ENCODE measurements around the gene CMKLR1. TPM values are rescaled to one million over a fixed set of nuclear protein-coding genes. Genes with fewer than 3 reads are reported as not detected.

CMKLR1 gene
- total RNA-seq, 1 donor from 2014 or later, result not detected

DNA sequence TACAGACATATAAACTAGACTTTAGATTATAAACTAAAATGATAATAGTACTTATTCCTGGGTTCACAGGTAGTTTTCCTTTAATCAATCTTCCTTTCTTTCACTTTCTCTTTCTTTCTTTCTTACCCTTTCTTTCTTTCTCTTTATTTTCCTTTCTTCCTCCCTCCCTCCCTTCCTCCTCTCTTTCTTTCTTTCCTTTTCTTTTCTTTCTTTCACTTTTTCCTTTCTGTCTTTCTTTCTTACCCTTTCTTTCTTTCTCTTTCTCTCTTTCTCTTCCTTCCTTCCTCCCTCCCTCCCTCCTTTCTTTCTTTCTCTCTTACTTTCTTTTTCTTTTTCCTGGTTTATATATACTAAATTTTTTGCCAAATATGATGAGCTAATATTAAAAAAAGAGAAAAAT, 61.5 kb downstream of the CMKLR1 start:
- Mint-ChIP-seq H3K4me3 (ENCODE audit: low read depth) (no peak overlapping the region), H3K36me3 (ENCODE audit: insufficient read depth) (no peaks in the 10 kb centered on the region), H3K27me3 (peaks cover 10% of the 10 kb centered on the region), H3K27ac (no peak overlapping the region), H3K9me3 (ENCODE audit: low read depth) (no peaks in the 10 kb centered on the region), H3K4me1 (ENCODE audit: low read depth) (no peaks in the 10 kb centered on the region)
- TF ChIP-seq, protein P1, sequence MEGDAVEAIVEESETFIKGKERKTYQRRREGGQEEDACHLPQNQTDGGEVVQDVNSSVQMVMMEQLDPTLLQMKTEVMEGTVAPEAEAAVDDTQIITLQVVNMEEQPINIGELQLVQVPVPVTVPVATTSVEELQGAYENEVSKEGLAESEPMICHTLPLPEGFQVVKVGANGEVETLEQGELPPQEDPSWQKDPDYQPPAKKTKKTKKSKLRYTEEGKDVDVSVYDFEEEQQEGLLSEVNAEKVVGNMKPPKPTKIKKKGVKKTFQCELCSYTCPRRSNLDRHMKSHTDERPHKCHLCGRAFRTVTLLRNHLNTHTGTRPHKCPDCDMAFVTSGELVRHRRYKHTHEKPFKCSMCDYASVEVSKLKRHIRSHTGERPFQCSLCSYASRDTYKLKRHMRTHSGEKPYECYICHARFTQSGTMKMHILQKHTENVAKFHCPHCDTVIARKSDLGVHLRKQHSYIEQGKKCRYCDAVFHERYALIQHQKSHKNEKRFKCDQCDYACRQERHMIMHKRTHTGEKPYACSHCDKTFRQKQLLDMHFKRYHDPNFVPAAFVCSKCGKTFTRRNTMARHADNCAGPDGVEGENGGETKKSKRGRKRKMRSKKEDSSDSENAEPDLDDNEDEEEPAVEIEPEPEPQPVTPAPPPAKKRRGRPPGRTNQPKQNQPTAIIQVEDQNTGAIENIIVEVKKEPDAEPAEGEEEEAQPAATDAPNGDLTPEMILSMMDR (IDR thresholded peaks at IDR 0.05; ENCODE audit: unreplicated experiment), result no peak
- no peak for DNase-seq (ENCODE audit: low spot score, unreplicated experiment)

DNA sequence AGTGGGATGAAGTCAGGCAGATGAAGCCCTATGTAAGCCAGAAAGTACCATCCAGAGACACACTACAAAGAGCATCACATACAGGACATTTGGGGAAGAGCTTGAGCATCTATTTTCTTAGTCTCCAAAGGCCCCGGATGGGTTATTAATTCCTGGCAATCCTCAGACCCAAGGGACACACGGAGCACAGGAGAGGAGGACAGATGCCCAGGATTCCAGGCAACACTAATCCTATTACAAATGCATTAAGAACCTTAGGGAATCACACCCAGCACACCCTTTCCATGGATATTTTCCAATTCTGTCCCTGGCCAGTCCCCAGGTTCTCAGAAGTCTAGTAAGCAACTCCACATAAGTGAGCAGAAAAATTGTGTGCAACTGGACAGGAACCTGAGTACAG, 65.9 kb downstream of the CMKLR1 start:
- H3K9me3 Mint-ChIP-seq (ENCODE audit: low read depth), result no peaks in the 10 kb centered on the region
- H3K36me3 Mint-ChIP-seq (ENCODE audit: insufficient read depth), result no peaks in the 10 kb centered on the region
- no peak for DNase-seq (ENCODE audit: low spot score, unreplicated experiment)

GRCh38 chr12:108271951-108272872, 66.9 kb downstream of the CMKLR1 start:
- no peak for DNase-seq (ENCODE audit: low spot score, unreplicated experiment)
- TF ChIP-seq, protein P1 (IDR thresholded peaks at IDR 0.05; ENCODE audit: unreplicated experiment), result no peak

More for the DNA sequence above, 65.9 kb downstream of the CMKLR1 start:
- H3K4me1 Mint-ChIP-seq (ENCODE audit: low read depth), result no peaks in the 10 kb centered on the region
- TF ChIP-seq, protein P1 (IDR thresholded peaks at IDR 0.05; ENCODE audit: unreplicated experiment), result no peak
- peaks cover 2% of the 10 kb centered on the region for H3K27me3 Mint-ChIP-seq
- H3K27ac Mint-ChIP-seq, result no peak overlapping the region
- no peak overlapping the region for H3K4me3 Mint-ChIP-seq (ENCODE audit: low read depth)

DNA sequence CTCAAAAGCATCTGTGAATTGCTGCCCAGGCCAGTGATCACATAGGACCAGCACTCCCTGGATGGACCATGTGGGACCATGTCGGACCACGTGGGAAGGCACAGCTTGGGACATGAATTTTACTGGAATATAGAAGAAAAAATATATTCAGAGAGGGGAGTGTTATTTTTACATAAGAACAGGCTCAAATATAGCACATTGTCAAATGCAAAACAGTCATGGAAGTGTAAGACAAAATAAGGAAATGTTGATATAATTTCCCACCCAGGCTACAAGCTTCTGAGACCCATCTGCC, 68.3 kb downstream of the CMKLR1 start:
- H3K9me3 Mint-ChIP-seq (ENCODE audit: low read depth), result no peaks in the 10 kb centered on the region
- no peaks in the 10 kb centered on the region for H3K36me3 Mint-ChIP-seq (ENCODE audit: insufficient read depth)
- H3K27ac Mint-ChIP-seq, result no peak overlapping the region
- H3K4me1 Mint-ChIP-seq (ENCODE audit: low read depth), result no peaks in the 10 kb centered on the region
- DNase-seq (ENCODE audit: low spot score, unreplicated experiment), result no peak
- TF ChIP-seq, protein P1 (IDR thresholded peaks at IDR 0.05; ENCODE audit: unreplicated experiment), result no peak
- peaks cover 9% of the 10 kb centered on the region for H3K27me3 Mint-ChIP-seq
- no peak overlapping the region for H3K4me3 Mint-ChIP-seq (ENCODE audit: low read depth)

More at GRCh38 chr12:108271951-108272872, 66.9 kb downstream of the CMKLR1 start:
- Mint-ChIP-seq H3K4me3 (ENCODE audit: low read depth) (no peak overlapping the region), H3K27me3 (peaks cover 5% of the 10 kb centered on the region), H3K9me3 (ENCODE audit: low read depth) (no peaks in the 10 kb centered on the region), H3K4me1 (ENCODE audit: low read depth) (no peaks in the 10 kb centered on the region), H3K36me3 (ENCODE audit: insufficient read depth) (no peaks in the 10 kb centered on the region), H3K27ac (no peak overlapping the region)

DNA sequence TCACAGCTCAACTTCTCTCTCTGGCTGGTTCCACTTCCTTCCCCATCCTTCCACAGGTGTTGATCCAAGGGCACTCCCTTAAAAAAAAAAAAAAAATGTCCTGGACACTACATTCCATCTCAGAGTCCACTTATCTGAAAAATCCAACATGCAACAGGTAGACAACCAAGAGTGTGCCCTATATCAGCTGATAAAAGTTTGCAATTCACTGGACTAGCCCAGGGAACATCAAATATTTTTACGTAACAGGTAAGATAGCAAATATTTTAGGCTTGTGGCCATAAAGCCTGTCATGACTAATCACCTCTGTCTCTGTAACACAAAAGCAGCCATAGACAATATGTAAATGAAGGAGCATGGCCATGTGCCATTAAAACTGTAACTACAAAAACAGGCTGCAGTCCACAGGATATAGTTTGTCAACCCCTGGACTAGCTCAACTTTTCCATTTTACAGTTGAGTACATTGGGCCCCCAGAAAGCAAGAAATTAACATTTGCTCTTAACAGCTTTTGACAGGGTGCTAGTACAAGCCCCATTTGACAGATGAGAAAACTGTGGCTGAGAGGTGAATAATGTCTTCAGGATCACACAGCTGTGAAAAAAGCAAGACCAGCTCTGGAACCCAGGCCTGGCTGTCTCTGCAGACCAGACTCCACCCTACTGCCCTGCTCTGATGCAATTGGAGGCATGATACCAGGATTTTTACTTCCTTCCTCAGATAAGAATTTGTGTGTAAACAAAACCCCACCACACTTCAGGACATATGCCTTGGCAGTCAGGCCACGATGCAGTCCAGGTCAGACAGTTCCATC, 68.9 kb downstream of the CMKLR1 start:
- peaks cover 9% of the 10 kb centered on the region for H3K27me3 Mint-ChIP-seq
- no peak overlapping the region for H3K4me3 Mint-ChIP-seq (ENCODE audit: low read depth)
- no peaks in the 10 kb centered on the region for H3K36me3 Mint-ChIP-seq (ENCODE audit: insufficient read depth)
- TF ChIP-seq, protein P1 (IDR thresholded peaks at IDR 0.05; ENCODE audit: unreplicated experiment), result no peak
- no peak overlapping the region for H3K27ac Mint-ChIP-seq
- H3K4me1 Mint-ChIP-seq (ENCODE audit: low read depth), result no peaks in the 10 kb centered on the region
- H3K9me3 Mint-ChIP-seq (ENCODE audit: low read depth), result no peaks in the 10 kb centered on the region
- no peak for DNase-seq (ENCODE audit: low spot score, unreplicated experiment)

Measured in progenitor cell of endocrine pancreas (in vitro differentiated cells).